Chondrocyte (in vitro differentiated cells): ENCODE data around the gene MAPK7. TPM values are rescaled to one million over a fixed set of nuclear protein-coding genes. Genes with fewer than 3 reads are reported as not detected.

ENCODE experiments used
- DNase-seq: peaks from one replicate; pipeline ENCODE4 v3.0.0; 2021; ENCODE audit warnings: mixed read lengths, low spot score
- H3K27ac Mint-ChIP-seq: one replicate; pipeline ENCODE4 v1.8.0; 2021; ENCODE audit warnings: mild to moderate bottlenecking, moderate library complexity, mixed read lengths; ENCODE audit not compliant: unreplicated experiment
- H3K27me3 Mint-ChIP-seq: 2 replicates; pipeline ENCODE4 v1.8.0; 2021; ENCODE audit warnings: low read depth, mixed read lengths
- H3K36me3 Mint-ChIP-seq: 2 replicates; pipeline ENCODE4 v1.8.0; 2021; ENCODE audit warnings: low read depth, mixed read lengths
- H3K4me1 Mint-ChIP-seq: 2 replicates; pipeline ENCODE4 v1.8.0; 2021; ENCODE audit warnings: low read depth, mild to moderate bottlenecking, mixed read lengths
- H3K4me3 Mint-ChIP-seq: one replicate; pipeline ENCODE4 v1.8.0; 2021; ENCODE audit warnings: mild to moderate bottlenecking, moderate library complexity, mixed read lengths; ENCODE audit not compliant: unreplicated experiment
- H3K9me3 Mint-ChIP-seq: 2 replicates; pipeline ENCODE4 v1.8.0; 2021; ENCODE audit warnings: low read depth, mixed read lengths
- total RNA-seq: library from RNA; stranded (reverse); gene quantifications from 3 replicates; pipeline ENCODE4 v1.2.1, GENCODE V29; 2021
- TF ChIP-seq, protein P1 (sequence below): fragments of 200-600 bp; sonication (generic); IDR thresholded peaks from 2 replicates; pipeline ENCODE4 v1.5.0; 2021; ENCODE audit warnings: antibody characterized with exemption, mild to moderate bottlenecking, moderate library complexity

Gene MAPK7
- total RNA-seq, 1 donor from 2014 or later = 52.3 TPM

DNA sequence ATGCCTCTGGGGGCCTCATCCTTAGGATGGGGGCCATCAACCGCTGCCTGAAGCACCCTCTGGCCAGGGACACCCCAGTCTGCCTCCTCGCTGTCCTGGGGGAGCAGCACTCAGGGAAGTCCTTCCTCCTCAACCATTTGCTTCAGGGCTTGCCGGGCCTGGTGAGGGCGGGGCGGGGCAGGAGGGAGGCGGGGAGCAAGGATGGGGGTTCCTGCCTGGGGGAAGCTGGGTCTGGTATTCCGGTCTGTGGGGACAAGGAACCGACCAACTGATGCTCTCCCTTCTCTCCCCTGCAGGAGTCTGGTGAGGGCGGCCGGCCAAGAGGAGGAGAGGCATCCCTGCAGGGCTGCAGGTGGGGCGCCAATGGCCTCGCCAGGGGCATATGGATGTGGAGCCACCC lies 34.7 kb downstream of the MAPK7 start:
- TF ChIP-seq, protein P1, sequence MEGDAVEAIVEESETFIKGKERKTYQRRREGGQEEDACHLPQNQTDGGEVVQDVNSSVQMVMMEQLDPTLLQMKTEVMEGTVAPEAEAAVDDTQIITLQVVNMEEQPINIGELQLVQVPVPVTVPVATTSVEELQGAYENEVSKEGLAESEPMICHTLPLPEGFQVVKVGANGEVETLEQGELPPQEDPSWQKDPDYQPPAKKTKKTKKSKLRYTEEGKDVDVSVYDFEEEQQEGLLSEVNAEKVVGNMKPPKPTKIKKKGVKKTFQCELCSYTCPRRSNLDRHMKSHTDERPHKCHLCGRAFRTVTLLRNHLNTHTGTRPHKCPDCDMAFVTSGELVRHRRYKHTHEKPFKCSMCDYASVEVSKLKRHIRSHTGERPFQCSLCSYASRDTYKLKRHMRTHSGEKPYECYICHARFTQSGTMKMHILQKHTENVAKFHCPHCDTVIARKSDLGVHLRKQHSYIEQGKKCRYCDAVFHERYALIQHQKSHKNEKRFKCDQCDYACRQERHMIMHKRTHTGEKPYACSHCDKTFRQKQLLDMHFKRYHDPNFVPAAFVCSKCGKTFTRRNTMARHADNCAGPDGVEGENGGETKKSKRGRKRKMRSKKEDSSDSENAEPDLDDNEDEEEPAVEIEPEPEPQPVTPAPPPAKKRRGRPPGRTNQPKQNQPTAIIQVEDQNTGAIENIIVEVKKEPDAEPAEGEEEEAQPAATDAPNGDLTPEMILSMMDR = no peak
- DNase-seq = no peak
- Mint-ChIP-seq H3K36me3 (no peaks in the 10 kb centered on the region), H3K4me1 (peaks cover 17% of the 10 kb centered on the region), H3K9me3 (no peaks in the 10 kb centered on the region), H3K27ac (no peak overlapping the region), H3K27me3 (no peaks in the 10 kb centered on the region), H3K4me3 (no peak overlapping the region)

DNA sequence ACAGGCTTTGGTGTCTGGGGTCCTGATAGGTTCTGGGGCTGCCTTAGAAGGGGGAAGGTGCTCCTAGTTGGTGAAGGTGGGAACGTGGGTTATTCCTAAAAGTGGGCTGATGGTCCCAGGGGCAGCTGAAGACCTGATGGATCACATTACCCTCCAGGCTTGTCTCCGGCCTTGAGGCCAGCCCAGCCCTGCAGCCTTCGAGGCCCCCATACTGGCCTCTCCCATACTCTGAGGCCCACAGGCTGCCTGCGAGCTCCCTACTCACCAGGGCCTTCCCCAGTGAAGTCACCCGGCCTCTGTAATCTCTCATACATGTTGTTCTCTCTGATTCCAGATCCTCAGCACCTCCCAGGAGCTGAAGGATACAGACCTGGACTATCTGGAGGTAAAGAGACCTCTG lies 35.5 kb downstream of the MAPK7 start:
- Mint-ChIP-seq H3K4me1 (peaks cover 17% of the 10 kb centered on the region), H3K4me3 (no peak overlapping the region), H3K9me3 (no peaks in the 10 kb centered on the region), H3K27me3 (no peaks in the 10 kb centered on the region), H3K27ac (no peak overlapping the region), H3K36me3 (no peaks in the 10 kb centered on the region)
- DNase-seq = no peak
- TF ChIP-seq, protein P1 = no peak

DNA sequence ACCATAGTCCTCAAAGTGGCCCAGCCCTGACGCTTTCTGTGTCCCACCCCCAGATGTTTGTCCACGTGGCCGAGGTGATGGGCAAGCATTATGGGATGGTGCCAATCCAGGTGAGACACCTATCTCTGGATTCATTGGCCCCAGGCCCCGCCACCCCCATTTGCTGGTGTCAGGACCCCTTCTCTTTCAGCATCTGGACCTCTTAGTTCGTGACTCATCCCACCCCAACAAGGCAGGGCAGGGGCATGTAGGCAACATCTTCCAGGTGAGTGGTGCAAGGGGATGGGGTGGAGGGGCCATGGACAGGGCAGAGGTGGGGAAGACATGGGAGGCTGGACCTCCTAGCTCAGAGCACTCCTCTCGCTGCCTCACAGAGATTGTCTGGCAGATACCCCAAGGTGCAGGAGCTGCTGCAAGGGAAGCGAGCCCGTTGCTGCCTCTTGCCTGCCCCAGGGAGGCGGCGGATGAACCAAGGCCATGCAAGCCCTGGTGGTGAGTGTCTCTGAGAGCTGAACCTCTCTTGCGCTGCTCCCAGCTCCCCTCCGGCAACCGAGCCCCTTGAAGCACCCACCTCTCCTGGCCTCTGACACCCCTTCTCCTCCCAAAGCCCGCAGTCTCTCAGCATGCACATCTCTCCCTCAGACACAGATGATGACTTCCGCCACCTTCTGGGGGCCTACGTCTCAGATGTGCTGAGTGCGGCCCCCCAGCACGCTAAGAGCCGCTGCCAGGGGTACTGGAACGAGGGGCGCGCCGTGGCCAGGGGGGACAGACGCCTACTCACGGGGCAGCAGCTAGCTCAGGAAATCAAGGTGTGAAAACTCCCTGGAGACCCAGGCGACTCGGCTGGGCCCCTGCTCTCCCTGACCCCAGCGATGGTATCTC lies 36.3 kb downstream of the MAPK7 start:
- no peak overlapping the region for H3K4me3 Mint-ChIP-seq
- H3K9me3 Mint-ChIP-seq = no peaks in the 10 kb centered on the region
- TF ChIP-seq, protein P1 = no peak
- DNase-seq = no peak
- H3K27me3 Mint-ChIP-seq = no peaks in the 10 kb centered on the region
- H3K27ac Mint-ChIP-seq = no peak overlapping the region
- no peaks in the 10 kb centered on the region for H3K36me3 Mint-ChIP-seq
- H3K4me1 Mint-ChIP-seq = peaks cover 12% of the 10 kb centered on the region

DNA sequence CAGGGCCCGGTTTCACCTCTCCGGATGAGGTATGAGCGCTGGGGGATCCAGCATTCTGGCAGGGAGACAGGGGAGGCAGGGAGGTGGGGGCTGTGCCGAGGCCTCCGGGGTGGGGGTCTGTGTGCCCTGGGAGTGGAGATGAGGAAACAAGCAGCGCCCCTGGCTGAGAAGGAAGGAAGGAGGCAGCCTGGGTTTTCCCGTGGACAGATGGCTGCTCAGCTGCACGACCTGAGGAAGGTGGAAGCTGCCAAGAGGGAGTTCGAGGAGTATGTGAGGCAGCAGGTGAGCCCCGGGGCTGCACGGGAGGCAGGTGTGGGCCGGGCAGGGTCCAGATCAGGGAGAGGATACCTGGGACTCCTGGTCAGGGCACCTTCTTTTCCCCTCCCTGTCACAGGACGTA lies 37.0 kb downstream of the MAPK7 start:
- Mint-ChIP-seq H3K9me3 (no peaks in the 10 kb centered on the region), H3K36me3 (no peaks in the 10 kb centered on the region), H3K27ac (no peak overlapping the region), H3K4me1 (peaks cover 5% of the 10 kb centered on the region), H3K27me3 (no peaks in the 10 kb centered on the region), H3K4me3 (no peak overlapping the region)
- TF ChIP-seq, protein P1 = no peak
- no peak for DNase-seq

DNA sequence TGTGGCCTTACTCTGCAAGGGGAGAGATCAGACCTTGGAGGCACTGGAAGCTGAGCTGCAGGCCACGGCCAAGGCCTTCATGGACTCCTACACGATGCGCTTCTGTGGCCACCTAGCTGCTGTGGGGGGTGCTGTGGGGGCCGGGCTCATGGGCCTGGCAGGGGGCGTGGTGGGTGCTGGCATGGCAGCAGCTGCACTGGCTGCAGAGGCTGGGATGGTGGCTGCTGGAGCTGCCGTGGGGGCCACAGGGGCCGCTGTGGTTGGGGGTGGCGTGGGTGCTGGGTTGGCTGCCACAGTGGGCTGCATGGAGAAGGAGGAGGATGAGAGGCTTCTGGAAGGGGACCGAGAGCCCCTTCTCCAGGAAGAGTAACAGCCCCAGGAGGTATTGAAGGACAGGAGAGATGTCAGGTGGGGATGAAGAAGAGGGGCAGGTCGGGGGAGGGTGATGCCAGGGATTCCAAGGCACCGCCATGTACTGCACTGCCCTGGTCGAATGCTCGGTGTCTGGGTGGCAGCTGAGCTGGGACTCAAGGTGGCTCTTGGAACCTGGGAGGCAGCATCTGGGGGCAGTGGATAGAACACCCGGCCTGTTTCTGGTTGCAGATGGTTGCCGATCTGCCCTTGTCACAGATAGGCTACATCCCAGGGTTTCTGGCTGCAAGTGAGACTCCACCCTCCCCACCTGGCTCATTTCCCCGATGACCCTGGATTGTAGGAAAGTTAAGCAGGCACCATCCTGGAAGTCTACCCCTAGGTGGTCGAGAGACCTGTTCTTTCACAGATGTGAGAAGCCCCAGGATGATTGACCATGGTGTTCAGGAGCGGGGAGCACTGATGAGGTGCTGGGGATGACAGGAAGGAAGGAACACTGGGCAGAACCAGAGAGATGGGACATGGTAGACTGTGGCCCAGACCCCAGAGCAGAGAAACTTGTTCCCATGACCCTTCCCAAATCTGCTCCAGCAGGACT lies 37.8 kb downstream of the MAPK7 start:
- H3K36me3 Mint-ChIP-seq = no peaks in the 10 kb centered on the region
- peaks cover 2% of the 10 kb centered on the region for H3K4me1 Mint-ChIP-seq
- TF ChIP-seq, protein P1 = no peak
- no peak overlapping the region for H3K27ac Mint-ChIP-seq
- H3K4me3 Mint-ChIP-seq = no peak overlapping the region
- no peaks in the 10 kb centered on the region for H3K9me3 Mint-ChIP-seq
- no peaks in the 10 kb centered on the region for H3K27me3 Mint-ChIP-seq
- no peak for DNase-seq
